HL-60/S4 treated with retinoic acid at 250 ng/mL for 4 days and 3 days (cell line): ENCODE measurements around the gene PELI3.
"Not testable (repeated sequence)": the region's sequence is repeated elsewhere in the genome, so short reads cannot be mapped to it uniquely, and the experiment has no call there.

ENCODE experiments used
- in situ Hi-C: fragments of 300-500 bp; cut with MboI; formaldehyde crosslinking; loops from 2 replicates; pipeline ENCODE4 v1.7.0; 2022; ENCODE audit warnings: low sequenced_read_pairs

PELI3 gene

GRCh38 chr11:66443602-66444001 lies 23.1 kb upstream of the PELI3 start:
- in situ Hi-C loops = no loop called here

GRCh38 chr11:66447012-66447411 lies 19.7 kb upstream of the PELI3 start:
- in situ Hi-C loops = no loop called here

- in situ Hi-C loops = no loop called here
These were observed 18.2 kb upstream of the PELI3 start for GRCh38 chr11:66448523-66448922.

- in situ Hi-C loops = no loop called here
These were observed 16.1 kb upstream of the PELI3 start for GRCh38 chr11:66450560-66450959.

- in situ Hi-C loops = no loop called here
These were observed 15.0 kb upstream of the PELI3 start for GRCh38 chr11:66451663-66452062.

GRCh38 chr11:66454247-66454646 lies 12.5 kb upstream of the PELI3 start:
- in situ Hi-C loops = no loop called here

GRCh38 chr11:66454828-66455227 lies 11.9 kb upstream of the PELI3 start:
- in situ Hi-C loops = no loop called here

GRCh38 chr11:66457826-66458225 lies 8.9 kb upstream of the PELI3 start:
- in situ Hi-C loops = no loop called here

- in situ Hi-C loops = no loop called here
These were observed 7.4 kb upstream of the PELI3 start for GRCh38 chr11:66459138-66459778.

GRCh38 chr11:66462010-66462409 lies 4.7 kb upstream of the PELI3 start:
- in situ Hi-C loops = no loop called here

GRCh38 chr11:66462911-66463310 lies 3.8 kb upstream of the PELI3 start:
- in situ Hi-C loops = no loop called here

GRCh38 chr11:66464116-66464515 lies 2.6 kb upstream of the PELI3 start:
- in situ Hi-C loops = not testable (repeated sequence)

GRCh38 chr11:66464916-66465315 lies 1.8 kb upstream of the PELI3 start:
- in situ Hi-C loops = no loop called here

GRCh38 chr11:66465373-66466224 lies 1.1 kb upstream of the PELI3 start:
- in situ Hi-C loops = no loop called here

GRCh38 chr11:66467034-66467659 lies 442 bp downstream of the PELI3 start:
- in situ Hi-C loops = no loop called here

GRCh38 chr11:66467756-66468155 lies 1.1 kb downstream of the PELI3 start:
- in situ Hi-C loops = no loop called here

GRCh38 chr11:66468691-66469090 lies 2.0 kb downstream of the PELI3 start:
- in situ Hi-C loops = no loop called here

- in situ Hi-C loops = no loop called here
These were observed 2.7 kb downstream of the PELI3 start for GRCh38 chr11:66469441-66469840.

GRCh38 chr11:66470015-66470414 lies 3.3 kb downstream of the PELI3 start:
- in situ Hi-C loops = no loop called here

GRCh38 chr11:66471142-66471541 lies 4.4 kb downstream of the PELI3 start:
- in situ Hi-C loops = no loop called here

- in situ Hi-C loops = no loop called here
These were observed 5.3 kb downstream of the PELI3 start for GRCh38 chr11:66472054-66472453.

- in situ Hi-C loops = no loop called here
These were observed 6.5 kb downstream of the PELI3 start for GRCh38 chr11:66473167-66473566.
